Endothelial cell of umbilical vein (primary cell): ENCODE data around the gene AKT1. TPM values are rescaled to one million over a fixed set of nuclear protein-coding genes. Genes with fewer than 3 reads are reported as not detected.

Experiments used
- BruUV-seq: library from RNA; stranded (reverse); fragments of 400-500 nt; replicated peaks from 2 replicates; lab custom pipeline; 2021; lab: Mats Ljungman, UMichigan
- CTCF ChIA-PET: fragments of 300-600, 350-600 bp; sonication (Branson Sonifier 250); formaldehyde crosslinking; loops from one replicate; lab custom pipeline; 2021; ENCODE audit warnings: antibody characterized with exemption, inconsistent platforms; lab: Charles Lee
- POLR2A ChIA-PET: fragments of 300-600, 350-600 bp; sonication (Branson Sonifier 250); formaldehyde crosslinking; loops from one replicate; lab custom pipeline; 2021; ENCODE audit warnings: antibody characterized with exemption, inconsistent platforms; lab: Charles Lee
- DNase-seq: peaks from one replicate; pipeline ENCODE4 v3.0.0-alpha.2; 2011; ENCODE audit warnings: low read depth, low spot score
- FAIRE-seq: peaks from 2 replicates; lab custom pipeline; 2011; peaks lifted over from hg19 to GRCh38; lab: Jason Lieb, UNC
- H2AFZ ChIP-seq: 2 replicates; pipeline ENCODE4 v1.6.0; 2012; ENCODE audit warnings: low read depth, low read length, control low read depth, inconsistent platforms
- H3K27ac ChIP-seq: 2 replicates; pipeline ENCODE4 v1.5.1; 2011; ENCODE audit warnings: low read depth, mild to moderate bottlenecking, control low read depth, low read length, moderate library complexity; ENCODE audit not compliant: insufficient read depth
- H3K27me3 ChIP-seq, 2 experiments: 2 replicates each; pipeline versions ENCODE4 v1.6.0 to v1.6.1; 2011; ENCODE audit warnings: low read length in 2 of 2, mixed read lengths in 1 of 2; ENCODE audit not compliant: control insufficient read depth in 2 of 2, insufficient read depth in 2 of 2
- H3K36me3 ChIP-seq, 2 experiments: 2 replicates in 1 of 2; 3 replicates in 1 of 2; pipeline ENCODE4 v1.5.1; 2011; ENCODE audit warnings: low read length in 2 of 2, mild to moderate bottlenecking in 1 of 2, moderate library complexity in 1 of 2; ENCODE audit not compliant: control insufficient read depth in 2 of 2, insufficient read depth in 2 of 2; ENCODE audit errors: extremely low read depth in 1 of 2
- H3K4me1 ChIP-seq: 3 replicates; pipeline ENCODE4 v1.5.1; 2011; ENCODE audit warnings: mild to moderate bottlenecking, low read length; ENCODE audit not compliant: control insufficient read depth, insufficient read depth; ENCODE audit errors: extremely low read depth
- H3K4me2 ChIP-seq: 2 replicates; pipeline ENCODE4 v1.6.1; 2011; ENCODE audit warnings: low read length, control low read depth, mixed read lengths; ENCODE audit not compliant: insufficient read depth
- H3K4me3 ChIP-seq, 3 experiments: fragments of 200-600 bp in 1 of 3; sonication (generic), shearing (Covaris generic) in 1 of 3; replicated peaks in 1 of 3; 2 replicates each; pipeline ENCODE4 v1.5.1; 2011 to 2016; ENCODE audit warnings: control low read depth in 3 of 3, low read length in 3 of 3, mild to moderate bottlenecking in 2 of 3, inconsistent platforms in 1 of 3, low read depth in 1 of 3, moderate library complexity in 1 of 3; ENCODE audit not compliant: insufficient read depth in 1 of 3
- H3K79me2 ChIP-seq: 2 replicates; pipeline ENCODE4 v1.6.0; 2012; ENCODE audit warnings: low read length, inconsistent platforms; ENCODE audit not compliant: control insufficient read depth, insufficient read depth
- H3K9ac ChIP-seq: replicated peaks from 2 replicates; pipeline ENCODE3; 2011; ENCODE audit warnings: low read length, control low read depth; ENCODE audit not compliant: insufficient read depth; ENCODE audit errors: extremely low read depth
- H3K9me1 ChIP-seq: replicated peaks from 3 replicates; pipeline ENCODE4 v1.6.0; 2011; ENCODE audit warnings: mild to moderate bottlenecking, low read length; ENCODE audit not compliant: control insufficient read depth, insufficient read depth; ENCODE audit errors: extremely low read depth
- H3K9me3 ChIP-seq: replicated peaks from 2 replicates; pipeline ENCODE4 v1.5.1; 2012; ENCODE audit warnings: low read length, inconsistent platforms; ENCODE audit not compliant: control insufficient read depth, insufficient read depth
- H4K20me1 ChIP-seq: replicated peaks from 2 replicates; pipeline ENCODE3; 2011; ENCODE audit warnings: mild to moderate bottlenecking, low read length; ENCODE audit not compliant: control insufficient read depth, insufficient read depth; ENCODE audit errors: extremely low read depth
- CTCF ChIP-seq, 2 donors: IDR thresholded peaks; 1 replicate in 1 of 2; 2 replicates in 1 of 2; pipeline ENCODE4 v1.5.1; 2011; ENCODE audit warnings: low read length in 2 of 2, mild to moderate bottlenecking in 2 of 2, moderate library complexity in 2 of 2, control low read depth in 1 of 2, inconsistent platforms in 1 of 2, low read depth in 1 of 2; ENCODE audit not compliant: insufficient read depth in 1 of 2; ENCODE audit errors: extremely low read depth in 1 of 2
- EZH2 ChIP-seq: IDR thresholded peaks from 2 replicates; pipeline ENCODE4 v1.6.1; 2012; ENCODE audit warnings: borderline replicate concordance, low read depth, mild to moderate bottlenecking, moderate library complexity, low read length, inconsistent platforms; ENCODE audit not compliant: severe bottlenecking
- FOS ChIP-seq: IDR thresholded peaks from 2 replicates; pipeline ENCODE4 v1.6.1; 2011; ENCODE audit warnings: mild to moderate bottlenecking, low read length, moderate library complexity, borderline replicate concordance; ENCODE audit not compliant: insufficient read depth
- GATA2 ChIP-seq: IDR thresholded peaks from 2 replicates; pipeline ENCODE4 v1.7.0; 2011; ENCODE audit warnings: low read depth, mild to moderate bottlenecking, moderate library complexity, mixed read lengths, low read length; ENCODE audit not compliant: insufficient read length, insufficient read depth
- JUN ChIP-seq: IDR thresholded peaks from 2 replicates; pipeline ENCODE4 v1.6.1; 2011; ENCODE audit warnings: borderline replicate concordance, low read depth; ENCODE audit not compliant: insufficient read length, insufficient read depth
- MAX ChIP-seq: IDR thresholded peaks from 2 replicates; pipeline ENCODE4 v1.6.1; 2011; ENCODE audit not compliant: insufficient read depth, insufficient read length
- MYC ChIP-seq: IDR thresholded peaks from one replicate; pipeline ENCODE4 v1.6.1; 2011; ENCODE audit warnings: mild to moderate bottlenecking, low read depth, low read length
- POLR2A ChIP-seq: IDR thresholded peaks from 2 replicates; pipeline ENCODE4 v1.6.1; 2012; ENCODE audit warnings: low read depth, mild to moderate bottlenecking, control low read depth, low read length
- POLR2AphosphoS5 ChIP-seq: IDR thresholded peaks from 2 replicates; pipeline ENCODE4 v1.6.1; 2012; ENCODE audit warnings: low read depth, mild to moderate bottlenecking, control low read depth, low read length, moderate library complexity; ENCODE audit not compliant: insufficient read depth
- dilution Hi-C: fragments of 300-500 bp; cut with MboI; formaldehyde crosslinking; loops from one replicate; pipeline ENCODE4 v1.15.0; 2019; ENCODE audit warnings: low sequenced_read_pairs; ENCODE audit not compliant: extremely low pct_ligation_motif_present
- intact Hi-C: fragments of 100-400 bp; cut with micrococcal nuclease; formaldehyde crosslinking; loops from one replicate; pipeline ENCODE4 v1.10.0; 2022
- polyA plus RNA-seq, 4 experiments: library from polyadenylated mRNA; depleted of rRNA in 3 of 4; stranded (reverse) in 3 of 4; unstranded in 1 of 4; fragments of >200 nt; gene quantifications; 2 replicates each; pipeline versions ENCODE4 v1.2.1 to v1.2.3, GENCODE V29; 2011 to 2012; ENCODE audit warnings: missing spikeins in 1 of 4
- total RNA-seq: library from RNA; stranded (reverse); gene quantifications from 2 replicates; pipeline ENCODE4 v1.2.3, GENCODE V29; 2021

The AKT1 gene
- total and polyA plus RNA-seq, 2 donors (not counting 3 experiments of a cell fraction or from before 2014, with no cell fraction given) = 177 to 191 TPM

GRCh38 chr14:104743461-104744380 lies 51.8 kb downstream of the AKT1 start:
- H2AFZ ChIP-seq = no peak overlapping the region
- intact Hi-C loops (no loop called here), dilution Hi-C loops (no loop called here)
- no peaks in the 10 kb centered on the region for H3K79me2 ChIP-seq
- H3K27ac ChIP-seq = no peak overlapping the region
- ChIA-PET POLR2A (no interaction called here), CTCF (no interaction called here)
- H3K4me2 ChIP-seq = no peak overlapping the region
- H3K36me3 ChIP-seq = no peaks in the 10 kb centered on the region
- TF ChIP-seq MAX = no peak
- no peak for TF ChIP-seq FOS
- TF ChIP-seq EZH2 = no peak
- no peak for DNase-seq
- H4K20me1 ChIP-seq = no peaks in the 10 kb centered on the region
- H3K9me1 ChIP-seq = no peaks in the 10 kb centered on the region
- H3K27me3 ChIP-seq = no peaks in the 10 kb centered on the region
- FAIRE-seq = no peak
- no peak overlapping the region for H3K9ac ChIP-seq
- H3K9me3 ChIP-seq = no peaks in the 10 kb centered on the region
- BruUV-seq = no TSS peak
- H3K4me1 ChIP-seq = no peaks in the 10 kb centered on the region
- H3K4me3 ChIP-seq = no peak overlapping the region

GRCh38 chr14:104742586-104743455 lies 52.7 kb downstream of the AKT1 start:
- ChIA-PET CTCF (no interaction called here), POLR2A (no interaction called here)
- Histone ChIP-seq H2AFZ (no peak overlapping the region), H3K27ac (no peak overlapping the region), H3K27me3 (no peaks in the 10 kb centered on the region), H3K4me1 (no peaks in the 10 kb centered on the region), H3K9me3 (no peaks in the 10 kb centered on the region), H3K36me3 (no peaks in the 10 kb centered on the region), H3K79me2 (no peaks in the 10 kb centered on the region), H3K9ac (no peak overlapping the region), H3K4me2 (no peak overlapping the region), H3K9me1 (no peaks in the 10 kb centered on the region), H3K4me3 (no peak overlapping the region), H4K20me1 (no peaks in the 10 kb centered on the region)
- no TSS peak for BruUV-seq
- FAIRE-seq (no peak), DNase-seq (no peak)
- intact Hi-C loops (no loop called here), dilution Hi-C loops (no loop called here)
- no peak for TF ChIP-seq FOS
- TF ChIP-seq MYC = no peak
- TF ChIP-seq GATA2 = no peak
- no peak for TF ChIP-seq CTCF (IDR thresholded peaks at IDR 0.05; ENCODE audit: extremely low read depth in 1 of 2, insufficient read depth in 1 of 2, low read depth in 1 of 2, low read length in 2 of 2)
- no peak for TF ChIP-seq MAX
- TF ChIP-seq POLR2AphosphoS5 = no peak
- TF ChIP-seq JUN = no peak
- no peak for TF ChIP-seq POLR2A
- TF ChIP-seq EZH2 = no peak
